ENCODE data around the gene XCR1. TPM values are rescaled to one million over a fixed set of nuclear protein-coding genes. Genes with fewer than 3 reads are reported as not detected.

XCR1 gene
- total RNA-seq, 1 donor from 2014 or later, result not detected

DNA sequence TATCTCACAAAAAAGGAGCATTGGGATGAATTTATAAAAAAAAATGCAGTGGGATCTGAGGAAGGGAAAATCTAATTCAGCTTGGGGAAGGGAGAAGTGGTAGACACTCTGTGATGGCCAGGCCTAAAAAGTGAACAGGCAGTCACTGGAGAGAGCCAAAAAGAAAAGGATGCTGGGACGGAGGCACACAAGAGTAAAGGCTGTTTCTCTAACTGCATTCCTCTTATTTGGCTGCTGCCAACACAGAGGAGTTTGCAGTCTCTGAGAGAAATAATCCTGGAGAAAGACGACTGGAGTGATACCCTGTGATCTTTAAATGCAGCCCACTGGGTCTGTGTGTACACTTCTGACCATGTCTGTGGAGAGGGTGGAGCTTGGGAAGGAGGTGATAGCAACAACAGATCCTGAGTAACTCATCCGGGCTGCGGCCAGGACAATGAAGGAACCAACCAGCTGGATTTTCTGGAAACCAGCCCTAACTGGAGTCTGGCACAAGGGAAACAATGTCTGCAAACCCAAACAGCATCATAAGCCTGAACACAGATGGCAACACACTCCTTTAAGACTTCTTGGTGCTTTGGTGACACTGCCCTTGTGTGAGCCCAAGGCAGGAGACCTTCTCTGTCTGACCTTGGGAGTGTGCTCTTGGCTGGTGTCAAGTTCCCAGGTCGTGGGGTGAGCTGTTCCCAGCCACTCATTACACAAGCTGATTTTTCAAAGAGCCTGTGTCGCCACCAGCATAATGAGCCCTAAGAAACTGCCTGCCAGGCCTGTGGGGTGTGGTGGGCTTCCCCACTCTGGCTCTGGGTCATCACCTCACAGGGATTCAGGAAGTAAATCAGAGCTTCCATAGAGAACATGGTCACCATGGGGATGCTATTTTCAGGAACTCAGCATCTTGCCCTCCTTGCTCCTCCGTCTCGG, 39.7 kb downstream of the XCR1 start:
- no peak for DNase-seq (ENCODE audit: low spot score)
- intact Hi-C loops (cut with DNase I), result no loop called here

DNA sequence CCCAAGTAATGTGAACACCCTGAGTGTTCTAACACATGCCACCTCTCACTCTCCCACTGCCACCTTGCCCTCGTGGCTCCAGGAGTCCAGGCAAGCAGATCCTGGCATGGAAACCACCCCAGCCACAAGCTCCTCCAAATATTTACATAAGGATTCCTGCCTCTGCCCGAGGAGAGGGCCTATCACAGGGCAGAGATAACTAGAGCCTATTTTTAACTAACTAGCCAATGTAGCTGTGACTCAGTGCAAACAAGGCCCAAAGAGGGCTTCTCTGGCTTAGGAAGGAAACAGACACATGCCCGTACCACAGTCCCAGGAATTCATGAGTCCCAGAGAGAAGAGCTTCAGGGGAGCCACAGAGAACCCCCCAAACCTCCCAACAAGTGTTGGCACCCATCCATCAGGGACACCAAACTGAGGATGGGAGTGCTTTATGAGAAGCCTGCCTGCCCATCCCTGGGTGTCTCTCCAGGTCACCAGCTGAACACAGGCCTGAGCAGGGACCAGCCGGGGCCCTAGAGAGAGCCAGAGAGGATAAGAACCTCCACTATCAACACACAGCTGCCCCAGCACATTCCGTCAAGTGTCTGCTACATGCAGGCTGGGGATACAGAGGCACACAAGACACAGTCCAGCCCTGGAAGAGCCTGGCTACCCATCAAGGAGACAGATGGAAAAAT, 40.8 kb downstream of the XCR1 start:
- intact Hi-C loops (cut with DNase I), result no loop called here
- no peak for DNase-seq (ENCODE audit: low spot score)

DNA sequence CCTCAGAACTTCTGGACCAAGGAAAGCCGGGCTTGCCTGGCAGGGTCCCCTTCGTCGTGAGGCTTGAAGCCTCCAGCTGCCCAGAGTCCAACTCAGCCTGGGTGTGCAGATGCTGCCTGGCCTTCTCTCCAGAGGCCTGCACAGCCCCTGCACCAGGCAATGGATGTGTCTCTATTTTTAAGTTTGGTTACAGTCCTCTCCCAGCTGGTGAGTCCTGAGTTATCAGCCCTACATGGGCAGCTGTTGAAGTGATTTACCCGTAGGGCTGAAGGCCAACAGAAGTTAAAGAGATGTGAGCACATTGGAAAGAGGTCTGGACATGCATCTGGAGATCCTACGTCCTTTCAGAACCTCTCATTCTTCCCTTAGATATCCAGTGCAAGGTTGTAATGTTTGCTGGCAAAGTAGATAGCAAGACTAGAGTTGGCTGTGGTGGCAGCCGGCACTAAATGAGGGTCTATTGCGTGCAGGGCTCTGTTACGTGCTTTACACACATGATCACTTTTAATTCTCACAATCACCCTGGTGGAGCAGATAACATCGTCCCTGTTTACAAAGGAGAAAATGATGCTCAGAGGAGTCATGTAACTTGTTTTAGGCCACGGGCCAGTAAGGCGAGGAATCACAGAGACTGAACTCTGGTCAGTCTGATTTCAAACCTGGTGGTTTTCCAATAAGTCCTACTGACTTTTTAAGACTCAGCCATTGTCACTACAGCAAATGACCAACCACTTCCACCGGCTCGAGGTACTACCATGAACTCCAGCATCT, 41.6 kb downstream of the XCR1 start:
- no peak for DNase-seq (ENCODE audit: low spot score)
- intact Hi-C loops (cut with DNase I), result no loop called here

DNA sequence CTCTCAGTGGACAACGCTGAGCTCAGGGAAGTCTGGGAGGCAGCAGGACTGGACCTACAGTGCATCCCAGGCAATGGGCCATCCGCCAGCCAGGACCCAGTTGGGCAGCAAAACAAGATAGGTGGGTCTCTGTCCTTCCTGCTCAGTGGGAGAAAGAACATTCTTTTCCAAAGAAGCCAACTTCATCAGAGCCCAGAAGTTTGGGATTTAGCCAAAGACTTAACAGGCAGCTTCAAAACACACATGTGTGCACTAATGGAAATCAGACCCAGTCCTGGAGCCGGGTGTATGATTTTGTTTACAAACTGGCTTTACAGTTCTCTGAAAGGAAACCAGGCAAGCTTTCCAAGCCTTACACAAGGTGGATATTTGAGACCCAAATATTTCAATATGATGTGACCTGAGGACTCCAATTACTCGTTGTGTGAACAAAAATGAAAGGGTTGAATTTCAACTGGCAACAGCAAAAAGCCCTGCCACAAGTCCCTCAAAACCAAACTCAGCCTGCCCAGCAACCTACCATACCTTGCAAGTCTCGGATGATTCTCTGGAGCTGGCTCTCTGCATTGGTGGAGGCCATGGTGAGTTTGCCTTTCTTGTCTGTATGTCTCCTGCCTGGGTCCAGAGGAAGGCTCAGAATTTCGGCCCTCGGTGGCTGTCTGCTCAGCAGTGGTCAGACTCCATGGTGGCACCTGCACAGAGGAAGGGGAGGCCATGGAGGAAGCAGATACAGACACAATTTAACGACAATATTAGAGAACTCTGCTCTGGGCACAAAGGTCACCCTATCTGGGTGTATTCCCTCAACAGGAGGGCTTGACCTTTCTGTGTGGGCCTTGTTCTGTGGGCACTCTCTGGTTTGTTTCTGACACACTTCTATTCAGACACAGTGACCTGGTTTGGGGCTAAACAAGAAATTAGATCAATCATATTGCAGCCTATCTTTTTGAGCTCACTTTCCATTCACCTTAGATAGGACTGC, 42.7 kb downstream of the XCR1 start:
- intact Hi-C loops (cut with DNase I), result no loop called here
- DNase-seq (ENCODE audit: low spot score), result no peak

DNA sequence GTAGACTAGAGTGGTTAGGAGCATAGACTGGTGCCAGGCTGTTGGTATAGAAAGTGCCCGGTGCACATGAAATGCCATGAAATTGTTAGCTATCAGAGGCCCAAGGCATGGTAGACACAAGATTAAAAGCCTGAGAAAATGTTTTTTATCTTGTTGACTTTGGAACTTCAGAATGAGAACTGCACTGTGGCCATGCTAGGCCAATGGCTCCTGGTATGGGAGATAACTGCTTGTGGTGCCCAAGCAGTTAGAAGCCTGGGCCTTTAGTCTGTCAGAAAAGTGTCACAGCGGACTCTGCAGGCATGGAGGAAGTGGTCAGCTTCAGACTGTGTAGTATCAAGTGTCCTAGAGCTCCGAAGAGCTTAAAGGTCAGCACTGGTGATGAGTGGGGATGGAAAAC, 43.5 kb downstream of the XCR1 start:
- intact Hi-C loops (cut with DNase I), result no loop called here
- no peak for DNase-seq (ENCODE audit: low spot score)

DNA sequence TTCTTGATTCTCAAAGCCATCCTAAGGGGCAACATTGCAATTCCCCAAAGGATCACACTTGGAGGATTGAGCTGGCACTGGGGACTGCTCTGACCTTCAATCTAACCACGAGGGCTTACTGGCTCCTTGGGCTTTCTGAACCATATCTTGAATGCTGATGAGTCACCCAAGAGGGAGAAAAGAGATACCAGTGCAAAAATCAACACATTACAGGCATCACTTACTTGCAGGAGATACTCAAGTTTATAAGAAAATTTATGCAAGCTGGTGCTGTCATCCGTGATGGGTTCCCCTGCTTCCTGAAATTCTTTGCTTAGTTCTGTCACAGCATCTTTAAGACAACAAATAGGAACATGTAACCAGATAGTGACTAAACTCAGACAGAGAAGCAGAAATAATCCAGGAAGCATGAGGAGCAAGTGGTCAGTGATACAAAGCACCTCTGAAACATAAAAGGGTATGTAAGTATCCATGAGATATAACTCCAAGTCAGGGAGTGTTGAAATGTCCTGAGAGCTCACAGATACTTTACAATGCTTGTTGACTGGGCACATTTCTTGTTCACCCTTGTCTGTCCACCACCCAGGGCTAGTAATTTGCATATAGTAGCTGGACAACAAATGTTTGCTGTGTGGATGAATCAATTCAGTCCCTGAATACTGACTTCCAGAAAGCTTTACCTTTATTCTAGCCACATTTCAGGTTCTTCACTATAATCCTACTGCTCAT, 45.8 kb downstream of the XCR1 start:
- no peak for DNase-seq (ENCODE audit: low spot score)
- intact Hi-C loops (cut with DNase I), result no loop called here

DNA sequence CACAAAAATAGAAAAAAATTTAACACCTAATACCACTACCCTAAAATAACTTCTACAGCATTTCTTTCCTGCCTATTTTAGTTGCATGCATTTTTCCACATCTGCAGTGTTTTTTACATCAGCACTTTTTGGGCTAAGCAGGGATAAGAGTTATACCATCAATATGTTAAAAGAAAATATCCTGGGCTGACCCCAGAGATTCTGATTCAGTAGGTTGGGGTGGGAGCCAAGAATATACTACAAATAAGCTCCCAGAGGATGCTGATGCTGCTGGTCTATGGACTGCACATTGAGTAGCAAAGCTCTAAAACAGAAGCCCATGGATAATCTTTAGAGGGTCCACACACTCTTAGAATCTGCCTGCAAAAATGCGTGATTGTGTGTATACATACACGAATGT, 46.5 kb downstream of the XCR1 start:
- intact Hi-C loops (cut with DNase I), result no loop called here
- DNase-seq (ENCODE audit: low spot score), result no peak

DNA sequence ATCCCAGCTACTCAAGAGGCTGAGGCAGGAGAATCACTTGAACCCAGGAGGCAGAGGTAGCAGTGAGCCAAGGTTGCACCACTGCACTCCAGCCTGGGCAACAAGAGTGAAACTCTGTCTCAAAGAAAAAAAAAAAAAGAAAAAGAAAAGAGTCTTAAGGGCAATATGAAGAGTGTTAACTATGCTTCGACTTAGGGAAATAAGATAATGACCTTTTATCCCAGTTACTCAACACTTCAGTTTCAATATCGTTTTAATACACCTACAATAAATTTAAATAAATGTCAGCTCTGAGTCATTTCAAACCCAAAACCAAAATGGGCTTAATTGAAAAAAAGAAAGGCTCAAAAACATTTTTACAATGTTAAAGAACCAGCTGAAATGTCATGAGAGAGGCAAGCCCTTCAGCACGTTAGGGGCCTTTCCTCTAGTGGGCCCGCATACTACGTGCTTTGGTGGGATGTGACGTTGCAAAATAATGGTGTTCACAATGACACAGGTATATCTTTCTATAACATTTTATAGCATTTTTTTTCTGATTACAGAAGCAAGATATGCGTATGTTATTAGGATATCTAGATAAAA, 47.0 kb downstream of the XCR1 start:
- intact Hi-C loops (cut with DNase I), result no loop called here
- no peak for DNase-seq (ENCODE audit: low spot score)

DNA sequence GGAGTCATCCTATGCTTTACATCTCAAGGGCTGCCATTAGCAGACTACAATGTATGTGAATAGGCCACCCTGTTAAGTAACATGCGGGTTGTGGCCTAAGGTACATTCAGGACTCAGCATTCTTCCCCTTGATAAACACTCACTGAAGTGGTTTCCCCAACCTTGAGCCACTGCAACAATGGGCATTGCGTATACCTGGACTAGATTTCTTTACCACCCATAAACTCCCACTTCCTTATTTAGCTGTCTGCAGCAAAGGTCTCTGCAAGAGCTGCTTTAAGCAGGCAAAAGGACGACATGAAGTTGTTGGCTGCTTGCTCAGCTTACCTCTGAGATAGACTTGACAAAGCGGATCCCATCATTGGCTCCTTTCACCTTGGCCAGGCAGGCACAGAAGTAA, 47.9 kb downstream of the XCR1 start:
- intact Hi-C loops (cut with DNase I), result no loop called here
- no peak for DNase-seq (ENCODE audit: low spot score)

DNA sequence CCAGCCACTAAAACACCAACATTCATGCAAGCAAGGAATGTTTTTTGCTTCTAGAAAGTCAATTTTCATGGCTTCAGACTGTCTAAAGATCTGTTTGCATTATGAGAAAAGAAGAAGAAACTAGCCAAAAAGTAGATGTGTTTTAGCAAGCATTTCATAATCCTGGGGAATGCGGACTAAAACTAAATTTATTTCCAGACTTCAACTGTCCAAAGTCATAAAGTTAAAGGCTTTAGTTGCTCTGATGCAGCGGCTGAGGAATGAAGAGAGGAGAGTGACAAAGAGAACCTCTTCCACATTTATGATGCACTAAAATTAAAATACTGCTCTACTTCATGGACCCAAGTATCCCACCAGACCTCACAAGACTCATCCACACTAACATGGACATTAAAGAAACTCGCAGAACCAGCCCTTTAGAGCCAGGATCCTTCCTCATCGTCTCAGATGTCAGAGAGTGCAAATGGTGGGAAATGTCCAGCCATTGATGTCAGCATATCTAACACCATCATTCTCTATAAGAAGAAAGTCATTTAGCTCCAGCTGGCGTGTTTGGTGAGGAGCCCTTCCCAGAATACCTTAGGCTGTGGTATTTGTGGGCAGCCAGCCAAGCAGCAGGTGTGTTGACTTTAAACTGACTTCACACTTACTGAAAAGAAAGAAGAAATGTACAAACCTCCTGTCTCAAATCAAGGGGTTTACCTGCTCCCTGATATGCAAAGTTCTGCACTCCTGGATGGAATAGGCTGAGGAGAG, 49.1 kb downstream of the XCR1 start:
- intact Hi-C loops (cut with DNase I), result no loop called here
- DNase-seq (ENCODE audit: low spot score), result no peak

DNA sequence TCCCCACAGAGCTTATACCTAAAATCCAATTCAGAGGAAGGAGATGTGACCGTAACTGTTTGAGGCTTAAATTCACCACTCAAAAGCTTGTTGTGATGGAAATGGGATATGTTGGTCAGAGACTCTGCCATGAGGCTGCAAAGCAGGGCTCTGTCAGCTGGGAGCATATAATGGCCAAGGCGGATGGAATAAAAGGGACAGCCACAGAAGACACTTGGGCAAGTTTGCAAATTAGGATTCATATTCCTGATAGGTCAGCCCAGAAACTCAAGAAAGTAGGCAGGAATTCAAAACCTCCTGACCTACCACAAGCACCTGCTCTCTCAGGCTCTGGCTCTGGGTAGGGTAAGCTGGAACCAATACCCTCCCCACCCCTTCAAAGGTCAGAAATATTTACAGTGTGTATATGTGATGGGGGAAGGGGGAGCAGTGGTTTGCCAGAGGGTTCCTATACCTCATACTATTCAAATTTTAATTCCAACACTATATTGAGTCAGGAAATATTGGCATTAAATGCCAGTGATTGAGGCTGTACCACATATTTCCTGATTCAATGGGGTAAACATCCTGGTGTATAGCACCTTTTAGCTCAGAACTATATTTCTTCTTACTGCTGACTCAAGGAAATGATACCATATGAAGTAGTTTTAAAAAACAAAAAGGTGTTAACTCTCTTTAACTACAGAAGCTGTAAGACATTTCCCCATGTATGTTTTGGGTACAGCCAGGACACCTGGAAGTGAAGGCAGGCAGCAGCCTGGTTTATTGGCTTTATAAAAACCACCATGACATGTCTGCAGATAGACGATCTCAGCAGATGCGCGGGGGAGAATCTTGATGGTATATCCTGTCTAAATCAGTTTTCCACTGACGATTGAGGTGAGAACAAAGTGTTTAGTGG, 50.8 kb downstream of the XCR1 start:
- no peak for DNase-seq (ENCODE audit: low spot score)
- intact Hi-C loops (cut with DNase I), result no loop called here

DNA sequence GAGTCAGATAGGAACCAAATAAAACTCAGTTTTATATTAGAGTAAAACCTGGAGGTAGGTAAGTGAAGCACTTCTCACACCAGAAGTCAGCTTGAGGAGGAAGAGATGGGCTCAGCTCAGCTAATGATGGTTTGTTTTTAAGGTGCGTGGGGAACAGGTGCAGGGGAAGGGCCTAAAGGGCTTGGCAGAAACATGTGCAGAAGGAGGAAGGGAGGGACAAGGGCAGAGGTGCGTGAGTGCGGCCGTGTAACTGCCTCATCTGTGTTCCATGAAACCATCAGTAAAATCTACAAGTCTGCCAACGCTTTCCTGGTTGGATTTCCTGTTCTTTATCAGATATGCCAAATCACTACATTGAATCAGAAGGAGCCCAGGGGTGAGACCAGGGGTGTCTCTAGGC, 51.6 kb downstream of the XCR1 start:
- no peak for DNase-seq (ENCODE audit: low spot score)
- intact Hi-C loops (cut with DNase I), result no loop called here

DNA sequence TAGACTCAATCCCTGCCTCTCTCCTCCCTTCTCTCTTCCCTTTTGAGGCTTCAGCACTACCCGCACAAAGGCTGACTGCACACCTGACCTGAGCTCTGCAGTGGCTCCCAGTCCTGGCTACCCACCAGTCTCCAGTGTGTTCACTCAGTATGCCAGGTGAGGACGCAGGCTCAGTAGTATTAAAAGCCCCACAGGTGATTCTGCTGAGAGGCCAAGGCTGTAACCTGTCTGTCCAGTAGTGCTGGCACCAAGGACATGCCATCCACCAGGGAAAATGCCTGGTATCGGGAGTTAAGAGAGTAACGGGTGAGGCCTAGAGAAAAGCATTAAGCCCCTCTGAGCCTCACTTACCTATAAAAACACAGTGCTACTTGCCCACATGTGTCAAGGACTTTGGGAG, 52.6 kb downstream of the XCR1 start:
- DNase-seq (ENCODE audit: low spot score), result no peak
- intact Hi-C loops (cut with DNase I), result no loop called here

DNA sequence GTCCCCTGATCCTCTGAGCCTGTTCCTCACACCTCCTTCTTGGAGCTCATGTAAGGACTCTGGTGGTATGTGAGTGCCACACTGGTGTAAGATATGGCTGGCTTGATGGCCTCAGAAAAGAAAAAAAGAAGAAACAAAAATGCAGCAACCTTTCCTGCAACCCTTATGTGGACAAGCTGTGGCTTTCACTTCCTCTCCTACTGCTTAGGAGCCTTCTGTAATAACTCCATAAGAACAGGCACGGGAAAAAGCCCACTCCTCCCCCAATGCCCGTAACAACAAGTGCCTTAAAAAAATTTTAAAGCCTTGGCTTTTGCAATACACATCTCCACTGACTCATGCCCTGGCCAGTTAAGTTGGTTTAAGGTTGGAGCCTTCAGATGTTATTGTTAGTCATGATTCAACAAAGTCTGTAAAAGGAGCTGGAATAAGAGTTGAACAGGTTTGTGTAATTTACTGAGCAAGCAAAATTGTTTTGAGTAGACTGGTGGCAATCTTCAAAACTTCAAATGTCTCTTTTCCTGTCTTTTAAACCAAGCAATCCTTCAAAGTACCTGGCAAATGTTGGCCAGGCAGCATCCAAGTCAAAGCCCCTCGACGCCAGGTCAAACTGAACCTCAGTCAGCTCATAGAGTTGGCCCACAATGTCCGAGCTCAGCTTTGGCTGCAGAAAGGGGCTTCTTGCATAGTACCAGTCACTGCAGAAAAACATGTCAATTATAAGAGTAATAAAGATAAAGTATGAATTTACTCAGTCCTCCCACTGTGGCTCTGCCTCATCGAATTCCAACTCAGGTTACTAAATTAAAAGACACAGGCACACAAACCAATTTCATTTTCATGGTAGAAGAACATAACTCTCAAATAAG, 54.5 kb downstream of the XCR1 start:
- DNase-seq (ENCODE audit: low spot score), result no peak
- intact Hi-C loops (cut with DNase I), result no loop called here

DNA sequence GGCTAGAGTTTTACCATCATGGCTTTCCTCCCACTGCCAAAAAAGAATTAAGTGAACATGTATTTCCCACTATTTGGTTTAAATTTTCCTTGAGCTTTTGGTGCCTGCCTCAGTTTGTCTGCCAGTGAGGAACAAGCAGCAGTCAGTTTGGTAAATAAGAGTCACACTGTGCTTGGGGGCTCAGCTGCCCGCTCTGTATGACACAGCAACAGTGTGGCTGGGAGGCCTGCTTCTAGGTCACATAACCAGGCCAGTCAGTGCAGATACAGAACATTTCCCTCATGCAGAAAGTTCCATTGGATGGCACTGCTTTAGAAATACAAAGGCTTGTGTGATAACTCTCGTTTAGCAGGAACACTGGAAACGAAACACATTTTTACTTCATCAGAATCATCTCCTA, 57.3 kb downstream of the XCR1 start:
- intact Hi-C loops (cut with DNase I), result no loop called here
- no peak for DNase-seq (ENCODE audit: low spot score)

DNA sequence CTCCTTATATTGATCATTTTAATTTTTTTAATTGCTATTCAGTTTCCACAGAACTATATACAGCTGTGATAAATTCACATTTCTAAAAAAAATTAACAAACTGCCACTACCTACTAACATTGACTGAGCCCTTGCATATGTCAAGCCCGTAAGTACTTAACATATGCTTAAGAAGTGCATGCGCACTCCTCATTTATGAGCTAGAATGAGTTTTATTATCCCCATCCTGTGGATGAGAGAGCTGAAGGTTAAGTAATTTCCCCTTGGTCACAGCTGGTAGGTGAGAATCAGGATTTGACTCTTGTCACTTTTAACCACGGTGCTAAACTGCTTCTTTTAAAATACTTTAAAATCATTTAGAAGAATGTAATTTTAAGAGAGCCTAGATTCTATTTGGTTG, 58.2 kb downstream of the XCR1 start:
- DNase-seq (ENCODE audit: low spot score), result no peak
- intact Hi-C loops (cut with DNase I), result no loop called here
